Measurements from ENCODE around the gene DUT.

The DUT gene

DNA sequence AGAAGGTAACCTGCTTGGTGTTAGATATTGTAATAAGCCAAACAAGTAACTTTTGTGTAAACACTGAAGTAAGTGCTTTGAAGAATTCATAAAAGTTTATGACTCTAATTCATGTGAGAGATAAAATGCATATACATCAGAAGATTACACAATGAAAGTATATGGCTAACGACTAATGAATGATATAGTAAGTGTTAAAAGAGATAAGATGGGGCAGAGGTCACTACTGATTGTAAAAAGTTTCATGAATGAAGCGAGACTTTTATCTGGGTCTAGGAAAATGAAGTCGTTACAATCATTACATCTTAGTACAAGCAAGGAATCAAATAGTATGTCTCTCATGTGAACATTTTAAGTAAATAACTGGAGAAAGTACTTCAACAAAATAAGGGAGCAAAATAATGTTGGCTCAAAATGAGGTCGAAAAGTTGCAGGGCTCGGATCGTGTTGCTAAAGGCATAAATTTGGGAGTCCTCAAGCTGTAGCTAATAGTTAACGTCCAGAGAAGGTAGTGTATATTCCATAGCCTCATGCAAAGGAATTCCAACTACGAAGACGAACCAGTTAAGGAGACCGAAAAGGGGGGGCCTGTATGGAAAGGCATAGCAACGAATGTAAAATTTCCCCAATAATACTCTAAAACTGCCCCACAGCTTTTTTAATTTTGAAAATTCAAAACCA, 984 bp upstream of the DUT start:
- DNase-seq: no peak

DNA sequence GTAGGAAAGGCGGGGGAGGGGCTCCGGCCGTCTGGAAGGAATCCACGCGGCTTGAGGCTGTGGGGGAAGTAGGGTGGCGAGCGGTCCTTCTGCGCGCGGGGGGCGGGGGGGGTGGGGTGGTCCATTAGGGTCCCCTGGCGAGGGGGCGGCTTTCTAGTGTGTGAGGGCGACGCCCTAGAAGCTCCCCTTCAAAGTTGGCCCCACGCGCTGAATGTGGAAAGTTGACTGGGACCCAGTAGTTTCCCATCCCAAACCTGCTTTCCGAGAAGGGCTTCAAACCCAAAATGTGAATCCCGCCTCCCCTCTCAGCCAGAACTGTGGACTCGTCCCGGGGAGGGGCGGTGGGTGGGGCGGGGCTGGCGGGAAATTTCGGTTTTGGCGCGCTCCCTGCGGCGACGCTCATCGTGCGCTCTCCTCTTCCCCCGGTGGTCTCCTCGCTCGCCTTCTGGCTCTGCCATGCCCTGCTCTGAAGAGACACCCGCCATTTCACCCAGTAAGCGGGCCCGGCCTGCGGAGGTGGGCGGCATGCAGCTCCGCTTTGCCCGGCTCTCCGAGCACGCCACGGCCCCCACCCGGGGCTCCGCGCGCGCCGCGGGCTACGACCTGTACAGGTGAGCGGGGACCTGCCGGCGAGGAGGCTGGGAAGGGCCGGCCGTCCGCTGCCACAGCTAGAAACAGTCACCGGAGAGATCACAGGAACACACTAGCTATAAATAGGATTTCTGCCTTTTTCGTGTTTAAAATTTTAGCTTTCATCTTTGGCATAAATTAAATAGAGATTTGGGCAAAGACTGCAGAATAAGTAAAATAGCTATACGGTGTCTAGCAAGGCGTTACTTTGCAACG, 790 bp downstream of the DUT start:
- DNase-seq: peak; percentile 72

DNA sequence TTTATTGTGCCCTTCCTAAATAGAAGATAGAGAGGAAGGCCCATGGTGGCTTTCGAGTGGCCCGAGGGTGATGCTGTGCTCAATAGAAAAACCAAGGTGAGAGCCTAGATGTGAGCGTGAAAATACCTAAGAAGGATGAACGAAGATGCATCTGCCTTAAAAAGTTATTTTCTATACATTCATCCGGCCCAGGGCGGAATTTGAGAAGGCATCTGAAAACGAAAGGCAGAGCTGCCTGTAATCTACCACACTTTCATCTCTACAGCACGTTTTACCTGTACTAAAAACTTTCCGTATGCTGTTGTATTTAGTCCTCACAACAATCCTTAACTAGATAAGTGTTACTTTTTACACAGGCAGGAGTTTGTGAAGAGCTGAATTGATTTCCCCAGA, 1.4 kb downstream of the DUT start:
- no peak for DNase-seq

DNA sequence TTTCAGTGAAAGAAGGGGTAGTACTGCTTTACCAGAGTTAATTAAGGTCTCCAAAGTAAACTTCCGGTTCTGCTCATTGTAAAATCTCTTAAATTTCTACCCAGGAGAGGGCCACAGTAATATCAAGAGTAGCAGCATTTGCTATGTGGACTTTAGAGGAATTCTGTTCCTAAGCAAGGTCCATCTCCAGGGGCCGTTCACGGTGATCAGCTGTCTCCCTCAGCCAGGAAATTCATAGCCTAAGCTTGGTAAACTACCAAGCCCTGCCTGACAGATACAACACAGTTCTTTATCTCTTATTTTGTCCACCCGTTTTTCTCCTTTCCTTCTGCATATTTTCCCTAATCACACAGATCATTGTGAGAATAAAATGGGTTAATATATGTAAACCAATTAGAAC, 2.3 kb downstream of the DUT start:
- DNase-seq: no peak

DNA sequence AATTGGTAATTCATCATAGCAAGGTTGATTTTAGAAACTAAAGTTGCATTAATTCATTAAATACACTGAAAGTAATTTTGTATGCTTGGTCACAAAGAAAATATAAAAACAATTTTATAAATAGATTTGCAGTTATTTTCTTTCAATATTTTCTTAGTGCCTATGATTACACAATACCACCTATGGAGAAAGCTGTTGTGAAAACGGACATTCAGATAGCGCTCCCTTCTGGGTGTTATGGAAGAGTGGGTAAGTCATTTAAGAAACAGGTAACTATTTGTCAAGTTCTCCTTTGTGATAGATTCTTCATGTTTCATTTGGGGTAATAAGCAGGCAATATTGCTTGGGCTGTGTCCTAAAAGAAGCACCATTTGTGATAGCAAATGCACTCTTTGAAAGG, 3.0 kb downstream of the DUT start:
- no peak for DNase-seq

DNA sequence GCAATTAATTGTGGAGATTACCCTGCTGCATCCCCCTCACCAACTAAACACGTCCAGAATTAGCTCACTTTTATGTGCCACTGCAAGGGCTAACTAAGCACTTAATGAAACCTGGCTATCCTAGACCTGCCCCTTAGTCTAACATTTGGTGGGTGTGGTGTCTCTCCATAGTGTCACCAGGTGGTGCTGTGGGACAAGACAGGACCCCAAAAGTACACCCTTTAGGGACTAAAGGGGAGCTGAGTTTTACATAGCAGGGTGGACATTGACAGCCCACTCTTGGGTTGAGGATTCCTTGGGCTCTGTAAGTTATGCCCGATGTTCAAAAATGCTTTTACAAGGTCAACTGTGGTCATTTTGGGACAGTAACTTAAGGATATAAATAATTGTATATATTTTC, 5.7 kb downstream of the DUT start:
- no peak for DNase-seq

DNA sequence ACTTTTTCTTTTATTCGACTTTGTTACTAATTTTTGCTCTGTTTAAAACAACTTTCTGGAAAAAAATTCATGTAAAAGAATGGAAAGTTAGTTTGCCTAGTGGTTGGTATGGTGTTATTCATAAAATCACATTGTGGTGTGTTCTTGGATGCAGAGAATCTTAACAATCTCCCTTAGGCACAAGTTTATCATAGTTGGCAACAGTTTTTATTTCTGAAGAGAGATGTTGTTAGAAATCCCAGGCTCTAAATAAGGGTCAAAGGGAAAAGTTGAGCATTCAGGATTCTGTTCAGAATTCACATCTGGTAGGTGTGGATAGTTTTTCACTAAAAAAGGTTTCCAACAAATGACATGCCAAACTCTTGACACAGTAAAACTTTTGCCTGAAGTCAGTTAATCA, 6.4 kb downstream of the DUT start:
- DNase-seq: no peak

DNA sequence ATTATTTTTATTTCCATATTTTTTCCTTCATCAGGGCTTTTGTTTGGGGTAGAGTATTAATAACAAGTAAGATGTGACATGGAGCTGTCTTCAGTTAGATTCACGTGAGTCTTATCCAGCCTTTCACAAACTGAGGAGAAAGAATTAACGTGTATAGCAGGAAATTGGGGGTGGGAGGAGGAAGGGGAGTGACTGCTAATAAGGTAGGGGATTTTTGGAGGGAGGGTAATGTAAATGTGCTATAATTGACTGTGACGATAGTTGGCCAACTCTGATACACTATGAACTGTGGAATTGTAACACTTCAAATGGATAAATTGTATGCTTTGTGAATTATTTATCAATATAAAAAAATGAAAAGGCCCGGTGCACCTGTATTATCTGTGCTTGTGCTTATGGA, 8.9 kb downstream of the DUT start:
- DNase-seq: no peak

DNA sequence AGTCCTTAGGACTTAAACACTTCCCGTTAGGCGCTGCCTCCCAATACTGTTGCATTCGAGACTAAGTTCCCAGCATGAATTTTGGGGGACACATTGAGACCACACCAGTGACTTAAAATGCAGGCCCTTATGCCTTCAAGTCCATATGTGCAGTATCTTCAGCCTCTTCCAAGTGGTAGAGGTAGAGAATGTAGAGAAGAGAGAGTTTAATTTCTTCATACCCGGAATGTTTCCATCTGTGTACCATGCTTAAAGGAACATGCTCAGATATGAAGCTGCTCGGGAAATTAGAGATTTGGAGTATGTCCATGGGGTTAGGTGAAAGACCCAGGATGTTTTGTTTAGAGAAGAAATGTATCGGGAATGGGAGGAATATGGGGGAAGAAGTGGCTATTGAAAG, 12.6 kb downstream of the DUT start:
- no peak for DNase-seq

DNA sequence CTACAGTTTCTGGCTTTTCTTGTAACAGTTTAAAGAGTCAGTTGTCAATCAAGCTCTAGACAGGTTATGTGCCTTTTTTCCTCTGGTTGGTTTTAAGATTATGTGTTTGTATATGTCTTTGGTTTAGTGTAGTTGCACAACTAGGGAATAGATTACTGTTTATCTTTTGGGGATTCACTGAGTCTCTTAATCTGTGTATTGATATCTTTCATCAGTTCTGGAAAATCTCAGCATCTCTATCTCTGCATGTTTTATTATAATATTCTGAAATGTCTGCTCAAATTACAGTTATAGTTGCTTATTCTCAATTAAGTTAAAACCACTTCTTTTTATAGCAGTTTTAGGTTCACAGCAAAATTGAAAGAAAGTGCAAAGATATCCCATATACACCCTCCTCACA, 14.3 kb downstream of the DUT start:
- no peak for DNase-seq

DNA sequence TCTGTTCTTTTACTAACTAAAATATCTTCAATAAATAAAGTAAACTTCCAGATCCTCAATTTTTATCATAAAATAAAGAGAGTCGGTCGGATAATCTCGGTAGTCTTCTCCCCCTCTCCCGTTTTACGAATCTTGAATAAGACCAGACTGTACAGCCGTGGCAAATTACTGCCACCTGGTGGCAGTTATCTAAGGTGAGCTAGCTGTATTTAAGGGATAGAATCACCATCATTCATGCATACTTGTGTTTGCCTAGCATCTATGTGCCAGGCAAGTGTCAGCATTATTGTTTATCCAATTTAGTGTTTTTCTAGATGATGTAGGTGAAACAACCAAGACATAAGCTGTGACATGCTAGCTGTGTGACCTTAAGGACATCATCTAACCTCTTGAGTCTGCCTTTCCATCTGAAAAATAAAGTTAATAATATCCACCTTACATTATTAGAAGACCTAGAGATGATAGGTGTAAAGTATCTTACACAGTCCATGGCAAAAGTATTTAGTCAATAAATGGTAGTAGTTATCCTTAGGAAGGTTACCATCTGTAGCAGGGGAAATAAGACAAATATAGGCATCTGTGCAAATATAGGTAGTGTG, 21.3 kb downstream of the DUT start:
- peak; percentile 64 for DNase-seq

DNA sequence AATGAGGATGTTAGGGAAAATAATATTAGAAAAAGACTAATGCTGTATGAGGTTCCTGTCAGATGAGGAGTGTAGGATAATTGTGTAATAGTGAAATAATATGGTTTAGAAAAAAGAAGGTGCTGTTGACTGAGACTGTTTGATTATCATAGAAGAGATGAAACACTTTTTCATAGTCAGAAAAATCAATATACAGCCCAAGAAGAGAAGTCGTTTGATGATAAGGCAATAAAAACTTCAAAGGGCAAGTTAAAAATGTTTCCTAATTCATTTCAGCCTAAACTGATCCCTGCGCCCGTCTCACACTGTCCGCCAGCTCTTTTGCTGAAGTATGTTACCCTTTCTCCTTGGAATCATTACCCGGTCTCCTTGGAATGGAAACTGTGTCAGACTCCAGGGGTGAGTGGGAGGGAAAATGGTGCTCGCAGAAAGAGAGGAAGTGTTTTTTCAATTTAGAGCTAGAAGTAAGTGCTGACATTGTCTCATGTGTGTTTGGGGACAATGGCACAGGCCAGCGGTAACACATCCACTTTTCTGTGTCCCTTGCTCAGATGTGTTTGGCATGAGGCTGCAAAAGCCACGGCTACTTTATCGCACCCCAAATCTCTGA, 23.6 kb downstream of the DUT start:
- DNase-seq: no peak

DNA sequence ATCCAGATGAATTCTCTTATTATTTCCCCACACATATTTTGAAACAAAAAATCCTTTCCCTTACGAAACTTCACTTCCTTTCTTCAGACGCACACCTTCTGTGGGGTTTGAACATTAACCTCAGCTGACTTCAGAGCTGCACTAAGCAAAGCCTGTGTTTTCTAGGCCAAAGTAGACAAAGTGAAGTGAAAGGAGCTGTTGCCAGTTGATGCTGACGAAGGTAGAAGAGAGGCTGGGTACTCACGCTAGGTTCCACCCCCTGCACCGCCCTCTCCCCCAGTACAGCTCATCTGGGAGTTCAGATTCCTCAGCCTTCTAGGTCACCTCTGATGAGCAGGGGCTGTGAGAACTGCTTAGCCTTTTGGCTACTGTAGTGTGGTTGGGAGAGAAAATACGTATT, 24.1 kb downstream of the DUT start:
- DNase-seq: no peak

DNA sequence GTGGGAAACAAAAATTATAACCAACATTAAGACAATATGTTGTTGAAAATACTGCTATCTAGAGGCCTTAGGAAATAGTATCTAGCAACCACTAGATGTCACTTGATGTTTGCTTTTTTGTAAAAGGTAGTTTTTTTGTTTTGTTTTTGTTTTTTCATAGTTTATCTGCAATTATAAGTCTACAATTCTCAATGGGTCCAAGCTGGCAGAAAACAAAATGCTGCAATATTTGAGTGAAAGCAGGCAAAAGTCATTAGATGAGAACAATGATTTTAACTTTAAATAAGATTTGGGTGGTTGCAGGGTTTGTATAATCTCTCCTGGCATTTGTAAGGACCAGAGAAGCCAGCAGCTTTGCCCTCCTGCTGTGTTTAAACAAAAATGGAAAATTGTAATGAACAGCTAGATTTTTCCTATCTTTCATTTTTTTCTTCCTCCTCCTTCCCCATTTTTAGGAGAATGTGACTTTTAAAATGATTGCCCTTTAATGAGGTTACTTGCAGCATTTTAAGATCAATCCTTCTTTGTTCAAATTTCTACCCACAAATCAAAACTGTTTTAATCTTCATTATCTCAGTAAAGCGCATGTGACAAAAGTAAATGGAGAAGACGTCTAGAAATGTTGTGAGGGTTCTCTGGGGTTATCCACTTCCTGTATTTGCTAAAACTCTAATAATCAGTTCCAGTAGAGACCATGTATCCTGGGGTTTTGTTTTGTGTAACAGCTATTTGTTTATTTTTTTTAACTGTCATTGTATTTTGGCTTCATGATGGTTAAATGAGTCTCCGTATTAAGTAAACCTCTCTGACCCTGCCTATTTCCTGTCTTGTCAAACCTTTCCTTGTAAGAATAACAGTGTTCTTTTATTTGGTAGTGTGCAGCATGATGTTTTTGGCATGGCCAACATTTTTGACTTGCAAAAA, 27.3 kb downstream of the DUT start:
- no peak for DNase-seq

DNA sequence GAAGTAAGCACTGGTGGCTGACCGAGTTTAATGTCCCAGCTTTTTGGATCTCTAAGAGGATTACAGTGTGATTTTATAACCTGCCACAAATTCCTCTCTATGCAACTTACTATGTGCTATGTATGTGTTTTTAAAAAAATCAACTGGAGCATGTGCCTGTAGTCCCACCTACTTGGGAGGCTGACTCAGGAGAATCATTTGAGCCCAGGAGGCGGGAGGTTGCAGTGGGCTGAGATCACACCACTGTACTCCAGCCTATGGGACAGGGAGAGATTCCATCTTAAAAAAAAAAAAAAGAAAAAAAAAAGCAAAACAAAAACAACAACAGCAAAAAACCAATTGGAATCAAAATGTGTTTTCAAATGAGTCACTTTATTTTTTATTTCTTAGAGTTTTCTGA, 29.6 kb downstream of the DUT start:
- DNase-seq: no peak

DNA sequence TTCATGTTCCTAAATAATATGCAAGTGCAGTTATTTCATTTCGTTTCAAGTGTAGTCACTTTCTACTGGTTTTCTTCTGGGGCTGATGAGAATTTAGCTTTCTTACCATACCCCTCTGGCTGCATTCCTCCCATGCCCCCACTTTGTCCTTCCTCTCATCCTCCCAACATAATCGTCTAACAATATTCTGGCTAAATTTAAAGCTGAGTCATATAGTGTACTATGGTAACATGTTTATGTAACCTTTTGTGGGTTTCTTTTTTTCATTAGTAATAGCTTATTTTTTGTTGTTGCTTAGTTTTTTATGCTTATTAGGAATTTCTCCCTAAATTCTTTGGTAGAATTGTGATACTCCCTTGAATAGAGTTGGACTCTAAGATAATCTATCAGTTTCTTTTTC, 30.5 kb downstream of the DUT start:
- no peak for DNase-seq

DNA sequence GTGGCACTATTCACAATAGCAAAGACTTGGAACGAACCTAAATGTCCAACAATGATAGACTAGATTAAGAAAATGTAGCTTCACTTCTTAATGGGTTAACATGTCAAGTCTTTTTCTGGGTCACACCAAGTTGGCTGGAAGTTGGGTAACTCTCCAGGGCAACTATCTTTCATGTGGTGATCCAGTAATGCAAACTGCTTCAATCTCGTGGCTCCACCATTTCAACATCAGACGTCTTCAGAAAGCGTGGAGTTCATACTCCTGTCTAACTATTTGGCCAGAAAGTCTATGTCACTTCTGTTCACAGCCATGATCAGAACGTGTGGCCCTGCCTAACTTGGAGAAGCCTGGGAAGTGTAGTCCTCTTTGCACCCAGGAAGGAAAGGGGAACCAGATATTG, 32.2 kb downstream of the DUT start:
- DNase-seq: no peak

DNA sequence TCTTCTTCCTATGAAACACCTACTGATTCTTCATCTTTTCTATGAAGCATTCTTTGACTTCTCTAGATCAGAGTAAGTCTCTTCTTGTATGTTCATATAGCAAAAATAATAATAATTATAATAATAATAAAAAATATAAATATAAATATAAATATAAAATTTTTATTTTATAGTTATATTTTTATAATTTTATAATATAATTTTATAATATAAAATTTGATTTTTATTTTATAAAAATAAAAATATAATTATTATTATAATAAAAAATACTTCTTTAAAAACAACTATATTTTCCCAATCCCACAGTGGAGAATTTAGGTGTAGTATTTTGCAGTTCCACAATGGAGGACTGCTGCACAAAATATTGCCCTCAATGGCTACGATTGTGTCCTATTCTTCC, 34.3 kb downstream of the DUT start:
- DNase-seq: no peak

DNA sequence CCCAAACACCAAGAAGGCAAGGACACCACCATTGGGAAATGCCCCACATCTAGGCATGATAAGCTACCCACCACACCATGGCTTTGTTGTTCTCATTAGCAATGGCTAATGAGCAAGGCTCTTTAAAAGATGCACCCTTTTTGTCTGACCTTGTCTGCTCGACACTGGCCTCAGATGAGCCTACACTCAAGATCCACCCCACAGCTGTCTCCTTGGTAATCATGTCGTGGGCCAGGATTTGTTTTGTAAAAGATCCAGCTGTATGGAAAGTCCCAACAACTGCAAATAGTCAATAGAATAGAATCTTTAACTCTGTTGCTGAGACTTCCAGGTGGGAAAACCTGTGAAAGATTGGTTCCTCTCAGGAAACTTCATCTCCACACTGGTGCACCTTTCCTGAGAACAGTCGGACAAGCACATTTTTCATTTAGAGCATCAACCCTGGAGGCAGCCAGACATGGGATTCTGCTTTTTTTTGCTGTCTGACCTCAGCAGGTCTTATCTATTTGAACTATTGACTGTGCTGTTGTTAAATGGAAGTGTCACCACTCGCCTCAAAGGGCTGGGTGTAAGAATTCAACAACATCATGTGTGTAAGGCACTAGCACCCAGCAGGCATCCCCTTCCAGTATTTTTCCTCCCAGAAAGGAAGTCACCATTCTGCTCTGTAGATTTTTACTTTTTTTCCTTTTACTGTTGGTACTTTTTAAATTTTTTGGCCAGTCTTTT, 35.5 kb downstream of the DUT start:
- no peak for DNase-seq

DNA sequence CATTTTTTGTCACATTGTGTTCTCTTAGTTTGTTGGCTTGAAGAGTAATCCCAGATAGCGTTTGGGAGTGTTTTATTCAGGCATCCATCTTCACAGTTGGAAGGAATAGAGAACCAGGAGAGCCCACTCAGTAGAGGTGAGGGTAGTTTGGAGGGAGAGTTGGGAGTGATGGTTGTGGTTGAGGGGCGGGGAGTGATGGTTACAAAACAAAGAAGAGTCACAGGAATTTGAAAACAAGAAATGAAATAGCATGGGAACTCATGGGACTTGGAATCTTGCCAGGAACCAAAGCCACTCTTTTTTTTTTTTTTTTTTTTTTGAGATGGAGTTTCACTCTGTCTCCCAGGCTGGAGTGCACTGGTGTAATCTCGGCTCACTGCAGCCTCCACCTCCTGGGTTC, 36.3 kb downstream of the DUT start:
- no peak for DNase-seq

DNA sequence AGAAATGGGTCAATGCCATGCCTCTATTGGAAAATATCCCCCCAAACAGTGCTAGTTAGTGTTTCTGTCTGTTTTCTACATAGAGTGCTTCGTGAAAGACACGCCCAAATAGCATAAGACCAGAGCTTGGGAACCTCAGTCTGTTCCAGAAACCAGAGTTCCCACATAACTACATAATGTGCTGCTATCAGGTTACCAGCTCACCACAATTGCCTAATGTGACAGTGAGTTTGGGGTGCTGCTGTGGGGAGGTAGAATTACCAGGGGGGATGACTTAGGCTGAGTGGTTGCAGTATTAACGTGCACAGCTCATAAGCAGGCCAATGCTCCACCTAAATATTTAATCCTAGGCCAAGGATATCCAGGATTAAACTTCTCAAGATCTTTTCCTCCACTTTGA, 39.2 kb downstream of the DUT start:
- DNase-seq: peak; percentile 51

DNA sequence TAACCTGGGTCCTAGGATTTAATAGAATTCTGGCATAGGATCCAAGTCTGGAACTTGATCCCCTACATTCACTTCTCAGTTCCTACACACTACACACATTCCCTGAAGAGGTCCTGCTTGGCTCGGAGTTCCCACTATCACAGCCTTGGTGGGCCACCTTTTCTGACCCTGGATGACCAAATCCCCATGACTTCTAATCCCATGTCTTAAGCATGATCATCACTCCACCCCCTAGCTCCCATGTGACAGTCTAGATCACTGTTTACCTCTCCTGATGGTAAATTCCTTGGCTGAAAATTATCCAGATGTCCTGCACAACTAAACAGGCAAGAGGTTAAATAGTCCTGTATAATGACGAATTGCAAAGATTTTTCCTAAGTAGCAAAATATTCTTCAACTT, 40.3 kb downstream of the DUT start:
- DNase-seq: no peak

Data from NCI-H2171 (cell line).